Measurements from ENCODE around the gene GRIFIN.

The GRIFIN gene

DNA sequence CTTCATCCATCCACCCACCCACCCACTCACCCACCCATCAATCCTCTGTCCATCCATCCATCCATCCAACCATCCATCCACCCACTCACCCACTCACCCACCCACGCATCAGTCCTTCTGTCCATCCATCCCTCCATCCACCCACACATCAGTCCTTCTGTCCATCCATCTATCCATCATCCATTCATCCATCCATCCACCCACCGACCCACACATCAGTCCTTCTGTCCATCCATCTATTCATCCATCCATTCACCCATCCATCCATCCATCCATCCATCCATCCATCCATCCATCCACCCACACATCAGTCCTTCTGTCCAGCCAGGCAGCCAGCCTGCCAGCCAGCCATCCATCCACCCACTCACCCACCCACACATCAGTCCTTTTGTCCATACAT lies 15.8 kb upstream of the GRIFIN start:
- Histone ChIP-seq H3K4me1 (ENCODE audit: insufficient read depth, low read length, severe bottlenecking) (no peaks in the 10 kb centered on the region), H3K79me2 (ENCODE audit: insufficient read depth, low read length) (no peaks in the 10 kb centered on the region), H4K20me1 (ENCODE audit: insufficient read depth, low read length) (no peaks in the 10 kb centered on the region), H2AFZ (ENCODE audit: low read length) (no peak overlapping the region), H3K9me3 (ENCODE audit: low read length) (no peaks in the 10 kb centered on the region), H3K27me3 (ENCODE audit: insufficient read depth, low read length) (no peaks in the 10 kb centered on the region), H3K9me2 (ENCODE audit: low read depth, low read length) (no peaks in the 10 kb centered on the region), H3K4me2 (ENCODE audit: low read length) (no peak overlapping the region), H3K27ac (ENCODE audit: low read depth, low read length, poor library complexity, severe bottlenecking) (no peak overlapping the region), H3F3A (ENCODE audit: insufficient read depth, low read length) (no peaks in the 10 kb centered on the region), H3K36me3 (ENCODE audit: insufficient read depth, low read length) (no peaks in the 10 kb centered on the region), H3K4me3 (ENCODE audit: low read depth, low read length, poor library complexity, severe bottlenecking) (no peak overlapping the region), H3K9ac (ENCODE audit: low read length) (no peak overlapping the region)
- TF ChIP-seq, protein P1, sequence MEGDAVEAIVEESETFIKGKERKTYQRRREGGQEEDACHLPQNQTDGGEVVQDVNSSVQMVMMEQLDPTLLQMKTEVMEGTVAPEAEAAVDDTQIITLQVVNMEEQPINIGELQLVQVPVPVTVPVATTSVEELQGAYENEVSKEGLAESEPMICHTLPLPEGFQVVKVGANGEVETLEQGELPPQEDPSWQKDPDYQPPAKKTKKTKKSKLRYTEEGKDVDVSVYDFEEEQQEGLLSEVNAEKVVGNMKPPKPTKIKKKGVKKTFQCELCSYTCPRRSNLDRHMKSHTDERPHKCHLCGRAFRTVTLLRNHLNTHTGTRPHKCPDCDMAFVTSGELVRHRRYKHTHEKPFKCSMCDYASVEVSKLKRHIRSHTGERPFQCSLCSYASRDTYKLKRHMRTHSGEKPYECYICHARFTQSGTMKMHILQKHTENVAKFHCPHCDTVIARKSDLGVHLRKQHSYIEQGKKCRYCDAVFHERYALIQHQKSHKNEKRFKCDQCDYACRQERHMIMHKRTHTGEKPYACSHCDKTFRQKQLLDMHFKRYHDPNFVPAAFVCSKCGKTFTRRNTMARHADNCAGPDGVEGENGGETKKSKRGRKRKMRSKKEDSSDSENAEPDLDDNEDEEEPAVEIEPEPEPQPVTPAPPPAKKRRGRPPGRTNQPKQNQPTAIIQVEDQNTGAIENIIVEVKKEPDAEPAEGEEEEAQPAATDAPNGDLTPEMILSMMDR (IDR thresholded peaks at IDR 0.05; ENCODE audit: low read length), result no peak
- TF ChIP-seq EZH2 (IDR thresholded peaks at IDR 0.05; ENCODE audit: borderline replicate concordance, low read length), result no peak

DNA sequence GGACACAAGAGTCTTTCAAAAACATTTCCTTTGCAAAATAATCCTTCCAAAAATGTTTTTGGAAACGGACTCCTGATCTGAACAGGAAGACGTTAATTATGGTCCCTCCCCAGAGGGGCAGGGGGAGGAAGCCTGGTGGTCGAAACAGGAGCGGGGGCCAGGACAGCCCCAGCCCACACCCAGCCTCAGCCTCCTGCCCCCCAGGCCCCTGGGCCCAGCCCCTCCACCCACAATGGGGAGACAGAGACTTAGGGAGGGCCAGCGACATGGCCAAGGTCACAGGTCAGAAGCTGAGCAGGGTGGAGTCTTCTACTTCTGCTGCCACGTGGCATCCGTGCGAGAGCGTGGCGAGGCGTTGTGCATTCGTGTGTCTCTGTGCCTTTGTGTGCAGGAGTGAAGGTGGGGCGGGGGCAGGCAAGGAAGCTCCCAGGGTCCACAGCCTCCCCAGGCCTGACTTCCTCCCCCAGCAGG lies 14.0 kb upstream of the GRIFIN start:
- no peak overlapping the region for H3K4me3 ChIP-seq (ENCODE audit: low read depth, low read length, poor library complexity, severe bottlenecking)
- no peak overlapping the region for H3K27ac ChIP-seq (ENCODE audit: low read depth, low read length, poor library complexity, severe bottlenecking)
- no peaks in the 10 kb centered on the region for H3K4me1 ChIP-seq (ENCODE audit: insufficient read depth, low read length, severe bottlenecking)
- H3K79me2 ChIP-seq (ENCODE audit: insufficient read depth, low read length), result no peaks in the 10 kb centered on the region
- H3F3A ChIP-seq (ENCODE audit: insufficient read depth, low read length), result no peaks in the 10 kb centered on the region
- no peak overlapping the region for H3K9ac ChIP-seq (ENCODE audit: low read length)
- H3K4me2 ChIP-seq (ENCODE audit: low read length), result no peak overlapping the region
- TF ChIP-seq EZH2 (IDR thresholded peaks at IDR 0.05; ENCODE audit: borderline replicate concordance, low read length), result no peak
- TF ChIP-seq, protein P1 (IDR thresholded peaks at IDR 0.05; ENCODE audit: low read length), result no peak
- no peaks in the 10 kb centered on the region for H4K20me1 ChIP-seq (ENCODE audit: insufficient read depth, low read length)
- no peaks in the 10 kb centered on the region for H3K9me2 ChIP-seq (ENCODE audit: low read depth, low read length)
- H3K9me3 ChIP-seq (ENCODE audit: low read length), result no peaks in the 10 kb centered on the region
- H3K36me3 ChIP-seq (ENCODE audit: insufficient read depth, low read length), result no peaks in the 10 kb centered on the region
- H3K27me3 ChIP-seq (ENCODE audit: insufficient read depth, low read length), result no peaks in the 10 kb centered on the region
- no peak overlapping the region for H2AFZ ChIP-seq (ENCODE audit: low read length)

DNA sequence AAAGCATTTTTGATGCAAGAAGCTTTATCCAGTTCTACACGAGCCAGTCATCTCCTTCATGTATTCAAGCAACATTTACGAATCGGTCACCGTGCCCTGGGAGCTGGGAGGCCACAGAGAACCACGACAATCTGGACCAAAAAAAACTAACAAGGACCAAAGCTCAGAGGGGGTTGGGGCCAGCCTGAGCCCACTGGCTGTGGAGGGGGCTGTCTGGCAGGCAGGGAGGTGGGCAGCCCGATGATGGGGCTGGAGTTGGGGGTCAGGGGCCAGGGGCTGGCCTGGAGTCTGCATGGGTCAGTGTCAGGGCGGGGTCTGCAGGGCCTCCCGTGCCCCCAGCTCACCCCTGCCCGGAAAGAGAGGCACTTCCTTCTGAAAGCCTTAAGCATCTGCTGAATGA lies 12.5 kb upstream of the GRIFIN start:
- no peak overlapping the region for H3K4me2 ChIP-seq (ENCODE audit: low read length)
- no peaks in the 10 kb centered on the region for H3K9me2 ChIP-seq (ENCODE audit: low read depth, low read length)
- no peaks in the 10 kb centered on the region for H3K9me3 ChIP-seq (ENCODE audit: low read length)
- H3K27ac ChIP-seq (ENCODE audit: low read depth, low read length, poor library complexity, severe bottlenecking), result no peak overlapping the region
- H4K20me1 ChIP-seq (ENCODE audit: insufficient read depth, low read length), result no peaks in the 10 kb centered on the region
- no peaks in the 10 kb centered on the region for H3K79me2 ChIP-seq (ENCODE audit: insufficient read depth, low read length)
- H3F3A ChIP-seq (ENCODE audit: insufficient read depth, low read length), result no peaks in the 10 kb centered on the region
- peaks cover 2% of the 10 kb centered on the region; the same call in 1 of the 2 replicates for H3K27me3 ChIP-seq (ENCODE audit: insufficient read depth, low read length)
- TF ChIP-seq, protein P1 (IDR thresholded peaks at IDR 0.05; ENCODE audit: low read length), result no peak
- no peak for TF ChIP-seq EZH2 (IDR thresholded peaks at IDR 0.05; ENCODE audit: borderline replicate concordance, low read length)
- no peak overlapping the region for H2AFZ ChIP-seq (ENCODE audit: low read length)
- no peaks in the 10 kb centered on the region for H3K36me3 ChIP-seq (ENCODE audit: insufficient read depth, low read length)
- H3K4me1 ChIP-seq (ENCODE audit: insufficient read depth, low read length, severe bottlenecking), result no peaks in the 10 kb centered on the region
- H3K9ac ChIP-seq (ENCODE audit: low read length), result no peak overlapping the region
- H3K4me3 ChIP-seq (ENCODE audit: low read depth, low read length, poor library complexity, severe bottlenecking), result no peak overlapping the region
